Measurements from ENCODE around the gene HMGN2. TPM values are rescaled to one million over a fixed set of nuclear protein-coding genes. Genes with fewer than 3 reads are reported as not detected.

Gene HMGN2
- total and polyA plus RNA-seq, 2 of the 13 experiments (the other 11 are each of a cell fraction or from before 2014, with no cell fraction given): 63.4 to 343 TPM

- TF ChIP-seq HMGXB3 (CRISPR knock-in tag; IDR thresholded peaks at IDR 0.05; ENCODE audit: borderline replicate concordance) (peak; percentile 88), NFAT5 (CRISPR knock-in tag; IDR thresholded peaks at IDR 0.05) (peak; percentile 97), MAX (IDR thresholded peaks at IDR 0.05) (peak; percentile 100), BHLHE40 (IDR thresholded peaks at IDR 0.05; ENCODE audit: low read length) (peak; percentile 97), ZNF629 (CRISPR knock-in tag; conservative IDR thresholded peaks at IDR 0.05) (0 out of 2 replicates have a peak, but pooled peaks have one; percentile 30), ZNF746 (CRISPR knock-in tag; IDR thresholded peaks at IDR 0.05) (peak; percentile 85; the same call in 1 of the 2 replicates), KLF9 (CRISPR knock-in tag; IDR thresholded peaks at IDR 0.05; ENCODE audit: low read depth) (peak; percentile 97), ZFP36 (IDR thresholded peaks at IDR 0.05; ENCODE audit: borderline replicate concordance, low read depth, low read length, partially characterized antibody) (no peak), MED1 (CRISPR knock-in tag; IDR thresholded peaks at IDR 0.05) (peak; percentile 77), ZSCAN22 (CRISPR knock-in tag; IDR thresholded peaks at IDR 0.05) (peak; percentile 48; the same call in 1 of the 2 replicates), ZNF589 (CRISPR knock-in tag; conservative IDR thresholded peaks at IDR 0.05) (peak; percentile 97), TARDBP (CRISPR knock-in tag; IDR thresholded peaks at IDR 0.05) (peak; percentile 95), THAP8 (CRISPR knock-in tag; IDR thresholded peaks at IDR 0.05; ENCODE audit: borderline replicate concordance) (0 out of 2 replicates have a peak, but pooled peaks have one; percentile 66), ZNF703 (CRISPR knock-in tag; IDR thresholded peaks at IDR 0.05; ENCODE audit: borderline replicate concordance) (no peak), POLR2A (IDR thresholded peaks at IDR 0.05; ENCODE audit: insufficient read depth in 1 of 2, low read depth in 2 of 2, low read length in 2 of 2) (peak; percentile 86)
Observed at GRCh38 chr1:26431979-26432695, 40.1 kb upstream of the HMGN2 start, which contains the start of gene DHDDS (continued).

Data from HepG2 (cell line).